Liver (tissue), 9 donors: ENCODE data around the gene LAPTM4A. TPM values are rescaled to one million over a fixed set of nuclear protein-coding genes. Genes with fewer than 3 reads are reported as not detected.

ENCODE experiments used
- DNase-seq: peaks from one replicate; pipeline ENCODE4 v3.0.0-alpha.2; 2017; ENCODE audit warnings: low spot score
- H3K27ac ChIP-seq, 2 donors: one replicate each; pipeline ENCODE4 v1.7.0; 2013; ENCODE audit warnings: inconsistent platforms in 2 of 2, low read length in 2 of 2, control low read depth in 1 of 2, low read depth in 1 of 2, mild to moderate bottlenecking in 1 of 2
- H3K27me3 ChIP-seq, 4 donors: one replicate each; pipeline versions ENCODE4 v1.6.1 to v1.7.0; 2013; ENCODE audit warnings: low read length in 3 of 4, inconsistent platforms in 1 of 4, mild to moderate bottlenecking in 1 of 4, moderate library complexity in 1 of 4; ENCODE audit not compliant: control insufficient read depth in 4 of 4, insufficient read depth in 4 of 4
- H3K36me3 ChIP-seq, 4 donors: one replicate each; pipeline versions ENCODE4 v1.6.1 to v1.7.0; 2013; ENCODE audit warnings: low read length in 3 of 4, mild to moderate bottlenecking in 3 of 4, low read depth in 1 of 4, moderate library complexity in 1 of 4; ENCODE audit not compliant: control insufficient read depth in 4 of 4, insufficient read depth in 3 of 4
- H3K4me1 ChIP-seq, 4 donors: one replicate each; pipeline versions ENCODE4 v1.6.1 to v1.7.0; 2013; ENCODE audit warnings: low read length in 3 of 4, mild to moderate bottlenecking in 3 of 4, moderate library complexity in 1 of 4; ENCODE audit not compliant: control insufficient read depth in 4 of 4, insufficient read depth in 4 of 4
- H3K4me3 ChIP-seq, 3 donors: one replicate each; pipeline versions ENCODE4 v1.6.1 to v1.7.0; 2013; ENCODE audit warnings: low read length in 3 of 3, control low read depth in 1 of 3, low read depth in 1 of 3, mild to moderate bottlenecking in 1 of 3
- H3K9ac ChIP-seq, 2 donors: one replicate each; pipeline ENCODE4 v1.7.0; 2013; ENCODE audit warnings: low read length in 2 of 2, mild to moderate bottlenecking in 2 of 2, moderate library complexity in 2 of 2, control low read depth in 1 of 2, low read depth in 1 of 2
- H3K9me3 ChIP-seq, 4 donors: one replicate each; pipeline versions ENCODE4 v1.6.1 to v1.7.0; 2013; ENCODE audit warnings: low read length in 3 of 4; ENCODE audit not compliant: control insufficient read depth in 4 of 4
- CTCF ChIP-seq: fragments of 150-350 bp; IDR thresholded peaks from 2 replicates; pipeline ENCODE4 v1.5.1; 2017; ENCODE audit warnings: improper control_type of control experiment, low read depth, low read length; ENCODE audit not compliant: missing input control
- EGR1 ChIP-seq, 2 donors: IDR thresholded peaks; 2 replicates each; pipeline ENCODE4 v1.6.1; 2016 to 2018; ENCODE audit warnings: antibody characterized with exemption in 2 of 2, low read depth in 2 of 2
- FOXA1 ChIP-seq: IDR thresholded peaks from 2 replicates; pipeline ENCODE4 v1.6.1; 2016; ENCODE audit warnings: antibody characterized with exemption
- FOXA2 ChIP-seq: IDR thresholded peaks from 2 replicates; pipeline ENCODE4 v1.6.1; 2016; ENCODE audit warnings: antibody characterized with exemption
- GABPA ChIP-seq, 2 donors: IDR thresholded peaks in 1 of 2; conservative IDR thresholded peaks in 1 of 2; 2 replicates each; pipeline ENCODE4 v1.6.1; 2016; ENCODE audit warnings: antibody characterized with exemption in 2 of 2, mild to moderate bottlenecking in 1 of 2, moderate library complexity in 1 of 2
- HNF4A ChIP-seq, 2 donors: conservative IDR thresholded peaks; 2 replicates each; pipeline ENCODE4 v1.6.1; 2016; ENCODE audit warnings: antibody characterized with exemption in 2 of 2, mild to moderate bottlenecking in 2 of 2
- JUND ChIP-seq, 2 donors: IDR thresholded peaks; 2 replicates each; pipeline ENCODE4 v1.6.1; 2016; ENCODE audit warnings: antibody characterized with exemption in 2 of 2
- NR2F2 ChIP-seq: IDR thresholded peaks from 2 replicates; pipeline ENCODE4 v1.6.1; 2016; ENCODE audit warnings: antibody characterized with exemption
- RAD21 ChIP-seq, 2 donors: IDR thresholded peaks; 2 replicates each; pipeline ENCODE4 v1.6.1; 2016; ENCODE audit warnings: antibody characterized with exemption in 2 of 2, mild to moderate bottlenecking in 2 of 2
- REST ChIP-seq: IDR thresholded peaks from 2 replicates; pipeline ENCODE4 v1.6.1; 2016; ENCODE audit warnings: antibody characterized with exemption, mild to moderate bottlenecking
- RXRA ChIP-seq, 2 donors: IDR thresholded peaks; 2 replicates each; pipeline ENCODE4 v1.6.1; 2017 to 2018; ENCODE audit warnings: antibody characterized with exemption in 2 of 2, mild to moderate bottlenecking in 1 of 2
- YY1 ChIP-seq: IDR thresholded peaks from 2 replicates; pipeline ENCODE4 v1.6.1; 2016; ENCODE audit warnings: antibody characterized with exemption, mild to moderate bottlenecking
- ZBTB33 ChIP-seq: IDR thresholded peaks from 2 replicates; pipeline ENCODE4 v1.6.1; 2016; ENCODE audit warnings: antibody characterized with exemption
- WGBS: extraction: QIAGEN DNeasy Blood & Tissue Kit; methylation state at CpG from one replicate; pipeline ENCODE4 v1.1.7; 2013; 5-methylcytosine and 5-hydroxymethylcytosine counted together
- polyA plus RNA-seq, 2 donors: library from polyadenylated mRNA; stranded (reverse) in 1 of 2; unstranded in 1 of 2; fragments of 200-250 nt in 1 of 2; fragments of >200 nt in 1 of 2; fragmentation: Nextera tagmentation in 1 of 2; extraction: Ambion mirVana in 1 of 2; gene quantifications; one replicate each; pipeline versions ENCODE4 v1.2.1 to v1.2.3, GENCODE V29; 2013 to 2015
- total RNA-seq, 2 donors: library from RNA; depleted of rRNA; stranded (reverse); fragments of >200 nt; gene quantifications; one replicate each; pipeline ENCODE4 v1.2.3, GENCODE V29; 2014
- TF ChIP-seq, protein P1 (sequence below): IDR thresholded peaks from 2 replicates; pipeline ENCODE4 v1.6.1; 2016; ENCODE audit warnings: antibody characterized with exemption
- donor health status: healthy.
- donor health status: healthy.
- donor health status: healthy.
- donor health status: healthy.
- donor health status: healthy.

Gene LAPTM4A
- total and polyA plus RNA-seq, 4 donors = 69.1 to 183 (median 122) TPM

DNA sequence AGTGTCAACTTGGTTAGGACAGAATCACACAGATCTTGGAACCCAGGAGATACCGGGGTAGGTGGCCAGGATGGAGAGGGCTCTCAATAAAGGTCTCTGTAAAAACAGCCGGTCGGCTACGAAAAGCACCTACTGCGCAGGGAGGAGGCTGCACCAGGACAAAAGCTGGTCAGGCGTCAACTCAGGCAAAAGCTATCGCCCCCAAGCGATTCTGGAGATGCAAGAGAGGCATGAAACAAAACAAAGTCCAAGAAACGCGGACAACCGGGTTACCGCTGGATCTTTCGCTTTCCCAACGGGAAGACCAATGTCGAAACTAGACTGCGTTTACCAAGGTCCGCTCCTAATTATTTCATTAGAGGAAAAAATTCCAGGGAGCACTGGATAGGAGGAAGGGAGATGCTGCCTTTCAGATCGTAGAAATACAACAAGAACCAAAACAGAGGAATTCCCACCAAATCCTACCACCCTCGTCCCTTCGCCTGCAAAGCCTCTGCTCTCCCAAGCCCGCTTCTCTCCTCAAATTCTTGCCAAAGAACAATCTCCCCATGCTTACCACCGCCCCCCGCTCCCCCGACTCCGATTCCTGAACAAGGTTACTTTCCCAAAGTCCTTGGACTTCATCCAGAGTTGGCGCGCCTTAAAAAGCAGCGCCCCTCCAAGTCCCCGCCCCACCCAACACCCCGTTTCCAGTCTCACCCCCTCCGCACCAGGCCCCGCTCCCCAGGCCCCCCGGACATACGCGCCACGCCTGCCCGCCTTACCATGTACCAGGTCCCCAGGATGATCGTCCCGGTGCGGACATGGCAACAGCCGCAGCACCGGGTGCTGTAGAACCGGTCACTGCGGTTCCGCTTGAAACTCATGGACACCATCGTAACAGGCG, 539 bp downstream of the LAPTM4A start (continued):
- TF ChIP-seq ZBTB33 (no peak), EGR1 (IDR thresholded peaks at IDR 0.05; ENCODE audit: low read depth in 2 of 2) (no peak), RXRA (IDR thresholded peaks at IDR 0.05) (peak; percentile 41 to 44), NR2F2 (no peak), JUND (IDR thresholded peaks at IDR 0.05) (peak in 1 of 2 donors; percentile 20), FOXA2 (no peak), YY1 (peak; percentile 50), RAD21 (IDR thresholded peaks at IDR 0.05) (peak in 1 of 2 donors; percentile 13)
- TF ChIP-seq, protein P1, sequence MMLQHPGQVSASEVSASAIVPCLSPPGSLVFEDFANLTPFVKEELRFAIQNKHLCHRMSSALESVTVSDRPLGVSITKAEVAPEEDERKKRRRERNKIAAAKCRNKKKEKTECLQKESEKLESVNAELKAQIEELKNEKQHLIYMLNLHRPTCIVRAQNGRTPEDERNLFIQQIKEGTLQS = no peak

DNA sequence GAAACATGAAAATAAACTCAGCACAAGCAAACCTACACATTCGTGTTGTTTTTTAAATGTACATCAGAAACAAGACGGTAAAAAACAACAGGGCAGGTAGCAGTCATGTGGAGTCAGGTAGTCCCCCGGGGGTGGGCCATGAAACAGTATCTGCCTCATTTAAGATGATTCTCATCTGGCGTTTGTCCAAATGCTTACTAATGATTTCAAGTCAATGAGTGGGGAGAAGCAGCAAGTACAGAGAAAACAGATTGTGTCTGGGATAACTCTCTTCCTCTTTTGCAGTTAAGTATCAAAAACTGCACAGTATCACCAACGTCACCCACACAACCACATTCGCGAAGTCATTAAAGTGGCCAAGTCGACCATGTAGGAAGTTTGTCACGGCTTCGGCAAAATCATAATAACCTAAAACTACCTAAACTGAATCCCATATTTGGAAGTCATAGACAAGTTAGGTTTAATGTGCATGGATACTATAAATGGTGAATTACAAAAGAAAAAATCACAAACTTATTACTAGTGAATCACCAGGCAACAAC, 1.3 kb downstream of the LAPTM4A start:
- peak overlapping the region; percentile 97 to 99 for H3K9ac ChIP-seq
- TF ChIP-seq HNF4A (conservative IDR thresholded peaks at IDR 0.05) (no peak), JUND (IDR thresholded peaks at IDR 0.05) (no peak), FOXA1 (no peak), REST (no peak), RAD21 (IDR thresholded peaks at IDR 0.05) (no peak), FOXA2 (no peak), GABPA (IDR thresholded peaks at IDR 0.05 in 1 of 2, conservative IDR thresholded peaks at IDR 0.05 in 1 of 2) (no peak), NR2F2 (no peak), CTCF (no peak), EGR1 (IDR thresholded peaks at IDR 0.05; ENCODE audit: low read depth in 2 of 2) (no peak), RXRA (IDR thresholded peaks at IDR 0.05) (no peak), YY1 (no peak)
- TF ChIP-seq, protein P1 = no peak
- peak overlapping the region; percentile 99 for H3K27ac ChIP-seq
- 2% methylated on average over 10 of the region's 10 CpGs for WGBS
- H3K4me3 ChIP-seq = peak overlapping the region; percentile 78 to 97 (median 92)
- DNase-seq = no peak
- no peaks in the 10 kb centered on the region for H3K27me3 ChIP-seq
- H3K36me3 ChIP-seq = peaks cover 0 to 3% (median 0%) of the 10 kb centered on the region in 4 donors
- H3K9me3 ChIP-seq = no peaks in the 10 kb centered on the region
- peaks cover 2 to 27% (median 21%) of the 10 kb centered on the region in 4 donors for H3K4me1 ChIP-seq
